H1 (cell line): ENCODE data around the gene GPR176.

ENCODE experiments used
- ATF3 ChIP-seq: IDR thresholded peaks from 2 replicates; pipeline ENCODE4 v1.6.1; 2011; ENCODE audit warnings: low read depth, mild to moderate bottlenecking, low read length; ENCODE audit not compliant: insufficient read depth
- BCL11A ChIP-seq, 2 experiments: IDR thresholded peaks; one replicate each; pipeline ENCODE4 v1.6.1; 2011; ENCODE audit warnings: low read depth in 2 of 2, low read length in 2 of 2, mild to moderate bottlenecking in 2 of 2
- CEBPB ChIP-seq: IDR thresholded peaks from 2 replicates; pipeline ENCODE4 v1.6.1; 2012; ENCODE audit warnings: low read depth, low read length
- CREB1 ChIP-seq: IDR thresholded peaks from 2 replicates; pipeline ENCODE4 v1.6.1; 2012; ENCODE audit warnings: inconsistent platforms
- CTCF ChIP-seq, 3 experiments: IDR thresholded peaks; 1 replicate in 2 of 3; 2 replicates in 1 of 3; pipeline versions ENCODE4 v1.5.1 to v1.6.1; 2011; ENCODE audit warnings: low read length in 3 of 3, mild to moderate bottlenecking in 3 of 3, inconsistent platforms in 2 of 3, low read depth in 1 of 3, moderate library complexity in 1 of 3; ENCODE audit not compliant: insufficient read depth in 1 of 3; ENCODE audit errors: control extremely low read depth in 1 of 3
- EZH2 ChIP-seq: fragments of 200-600 bp; sonication (generic); IDR thresholded peaks from 2 replicates; pipeline ENCODE4 v1.7.1; 2012; ENCODE audit warnings: low read depth, mild to moderate bottlenecking, moderate library complexity, low read length, inconsistent platforms; ENCODE audit not compliant: severe bottlenecking
- GABPA ChIP-seq: IDR thresholded peaks from 2 replicates; pipeline ENCODE4 v1.6.1; 2011; ENCODE audit warnings: mild to moderate bottlenecking, low read length, moderate library complexity, borderline replicate concordance; ENCODE audit not compliant: insufficient read depth
- POLR2A ChIP-seq, 2 experiments: IDR thresholded peaks; 1 replicate in 1 of 2; 2 replicates in 1 of 2; pipeline ENCODE4 v1.6.1; 2011; ENCODE audit warnings: low read depth in 2 of 2, low read length in 2 of 2, mild to moderate bottlenecking in 2 of 2; ENCODE audit errors: control extremely low read depth in 1 of 2
- SIRT6 ChIP-seq: IDR thresholded peaks from one replicate; pipeline ENCODE4 v1.7.1; 2012; ENCODE audit warnings: low read length, inconsistent platforms
- SIX5 ChIP-seq: IDR thresholded peaks from 2 replicates; pipeline ENCODE4 v1.6.1; 2011; ENCODE audit warnings: mild to moderate bottlenecking, low read depth, low read length
- SP1 ChIP-seq: IDR thresholded peaks from 2 replicates; pipeline ENCODE4 v1.6.1; 2011; ENCODE audit warnings: low read depth, low read length
- SRF ChIP-seq: IDR thresholded peaks from 2 replicates; pipeline ENCODE4 v1.6.1; 2011; ENCODE audit warnings: mild to moderate bottlenecking, low read depth, low read length, moderate library complexity
- TAF1 ChIP-seq: IDR thresholded peaks from 2 replicates; pipeline ENCODE4 v1.6.1; 2011; ENCODE audit warnings: mild to moderate bottlenecking, low read depth, low read length

GRCh38 chr15:39804026-39804425 is 116.0 kb downstream of the GPR176 start:
- TF ChIP-seq SP1: no peak
- TF ChIP-seq CEBPB: no peak
- no peak for TF ChIP-seq SIX5
- TF ChIP-seq CTCF (IDR thresholded peaks at IDR 0.05; ENCODE audit: control extremely low read depth in 1 of 3, insufficient read depth in 1 of 3, low read depth in 1 of 3, low read length in 3 of 3): no peak
- no peak for TF ChIP-seq BCL11A (IDR thresholded peaks at IDR 0.05; ENCODE audit: low read depth in 2 of 2, low read length in 2 of 2)
- no peak for TF ChIP-seq POLR2A (IDR thresholded peaks at IDR 0.05; ENCODE audit: control extremely low read depth in 1 of 2, low read depth in 2 of 2, low read length in 2 of 2)
- TF ChIP-seq TAF1: no peak
- no peak for TF ChIP-seq ATF3
- no peak for TF ChIP-seq CREB1
- TF ChIP-seq SRF: no peak
- no peak for TF ChIP-seq GABPA
- no peak for TF ChIP-seq EZH2
- no peak for TF ChIP-seq SIRT6
